RCC 7860 (cell line): ENCODE measurements around the gene TRAPPC14.
"Not testable (repeated sequence)": the region's sequence is repeated elsewhere in the genome, so short reads cannot be mapped to it uniquely, and the experiment has no call there.

ENCODE experiments used
- DNase-seq: peaks from one replicate; pipeline ENCODE4 v3.0.0-alpha.2; 2015; ENCODE audit warnings: low spot score
- FAIRE-seq: peaks from 2 replicates; lab custom pipeline; 2012; peaks lifted over from hg19 to GRCh38; lab: Jason Lieb, UNC

Gene TRAPPC14

GRCh38 chr7:100158229-100159098 lies at the start of gene TRAPPC14:
Gene TRAPPC14 (minus strand): TSS chr7:100158723. CDS start chr7:100158499, 224 bp downstream.
- FAIRE-seq (no peak), DNase-seq (peak; percentile 80)

- FAIRE-seq (no peak), DNase-seq (no peak)
Observed at GRCh38 chr7:100204454-100204853, 45.9 kb upstream of the TRAPPC14 start.

- no peak for FAIRE-seq
- no peak for DNase-seq
Observed at GRCh38 chr7:100200693-100201092, 42.2 kb upstream of the TRAPPC14 start.

DNA sequence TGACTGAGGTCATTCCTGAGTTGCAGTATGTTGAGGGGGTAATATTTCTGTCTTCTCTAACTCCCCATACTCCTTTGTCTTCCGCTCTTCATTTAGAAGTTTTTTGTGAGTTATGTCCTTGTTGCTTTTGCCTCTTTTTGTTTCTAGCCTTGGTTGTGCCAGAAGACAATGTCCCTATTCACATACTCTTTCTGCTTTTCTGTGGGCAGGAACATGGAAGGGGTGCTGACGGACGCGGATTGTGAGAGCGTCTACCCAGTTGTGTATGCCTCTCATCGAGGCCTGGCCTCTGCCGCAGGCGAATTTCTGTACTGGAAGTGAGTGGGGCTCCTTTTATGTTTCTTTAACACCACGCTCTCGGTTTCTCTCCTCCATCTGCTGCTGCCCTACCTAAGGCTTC lies 39.7 kb upstream of the TRAPPC14 start:
- no peak for FAIRE-seq
- DNase-seq: no peak

- DNase-seq, FAIRE-seq: not testable (repeated sequence)
Observed at GRCh38 chr7:100195901-100196322, 37.4 kb upstream of the TRAPPC14 start.

DNA sequence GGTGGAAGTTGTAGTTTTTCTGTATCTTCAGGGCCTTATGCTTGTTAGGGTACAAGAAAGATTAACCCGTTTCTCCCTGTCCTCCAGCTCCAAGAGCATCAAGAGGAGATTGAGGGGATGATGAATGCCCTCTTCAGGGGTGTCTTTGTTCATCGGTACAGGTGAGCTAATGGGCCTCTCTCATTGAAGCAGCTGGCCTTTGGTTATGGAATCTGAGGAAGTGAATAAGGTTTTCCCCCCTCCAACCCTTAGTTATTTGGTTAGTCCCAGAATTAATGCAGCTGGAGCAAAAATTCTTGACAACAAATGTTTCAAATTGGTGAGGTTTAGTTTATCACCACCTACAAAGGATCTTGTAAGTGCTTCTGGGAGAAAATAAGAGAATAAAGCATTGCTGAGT lies 36.7 kb upstream of the TRAPPC14 start:
- FAIRE-seq: no peak
- no peak for DNase-seq

GRCh38 chr7:100192969-100193368 lies 34.4 kb upstream of the TRAPPC14 start:
- no peak for FAIRE-seq
- DNase-seq: no peak

DNA sequence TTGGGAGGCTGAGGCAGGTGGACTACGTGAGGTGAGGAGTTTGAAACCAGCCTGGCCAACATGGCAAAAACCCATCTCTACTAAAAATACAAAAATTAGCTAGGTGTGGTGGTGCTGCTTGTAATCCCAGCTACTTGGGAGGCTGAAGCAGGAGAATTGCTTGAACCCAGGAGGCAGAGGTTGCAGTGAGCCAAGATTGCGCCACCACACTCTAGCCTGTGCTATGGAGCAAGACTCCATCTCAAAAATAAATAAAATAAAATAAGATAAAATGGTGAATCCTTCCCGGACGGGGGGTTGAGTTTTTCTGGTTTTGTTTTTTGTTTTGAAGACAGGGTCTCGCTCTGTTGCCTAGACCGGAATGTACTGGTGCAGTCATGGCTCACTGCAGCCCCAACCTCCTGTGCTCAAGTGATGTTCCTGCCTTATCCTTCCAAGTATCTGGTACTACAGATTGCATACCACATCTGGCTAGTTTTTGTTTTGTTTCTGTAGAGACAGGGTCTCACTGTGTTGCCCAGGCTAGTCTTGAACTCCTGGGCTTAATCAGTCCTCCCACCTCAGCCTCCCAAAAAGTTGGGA lies 33.8 kb upstream of the TRAPPC14 start:
- not testable (repeated sequence) for FAIRE-seq, DNase-seq

GRCh38 chr7:100191775-100192174 lies 33.3 kb upstream of the TRAPPC14 start:
- DNase-seq: no peak
- no peak for FAIRE-seq

GRCh38 chr7:100190048-100190711 lies 31.7 kb upstream of the TRAPPC14 start:
- FAIRE-seq (peak; percentile 74), DNase-seq (peak; percentile 21)

DNA sequence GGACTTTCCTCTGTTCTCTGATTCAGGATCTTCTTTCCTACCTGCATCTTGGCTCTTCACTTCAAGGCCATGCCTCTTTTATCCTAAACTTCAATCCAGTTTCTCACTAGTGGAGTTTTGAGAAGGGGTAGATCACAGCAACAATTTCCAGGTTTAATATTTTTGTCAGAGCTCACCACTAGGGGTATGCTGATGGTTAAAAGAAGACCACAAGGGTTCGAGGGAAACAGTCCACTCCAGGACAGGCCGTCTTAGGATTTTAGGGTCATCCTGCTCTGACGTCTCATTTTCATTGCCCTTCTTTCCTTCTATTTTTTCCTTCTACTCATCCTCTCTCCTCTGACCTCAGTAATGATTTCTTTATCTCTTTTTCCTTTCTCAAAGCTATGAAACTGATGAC lies 30.5 kb upstream of the TRAPPC14 start:
- FAIRE-seq (no peak), DNase-seq (no peak)

DNA sequence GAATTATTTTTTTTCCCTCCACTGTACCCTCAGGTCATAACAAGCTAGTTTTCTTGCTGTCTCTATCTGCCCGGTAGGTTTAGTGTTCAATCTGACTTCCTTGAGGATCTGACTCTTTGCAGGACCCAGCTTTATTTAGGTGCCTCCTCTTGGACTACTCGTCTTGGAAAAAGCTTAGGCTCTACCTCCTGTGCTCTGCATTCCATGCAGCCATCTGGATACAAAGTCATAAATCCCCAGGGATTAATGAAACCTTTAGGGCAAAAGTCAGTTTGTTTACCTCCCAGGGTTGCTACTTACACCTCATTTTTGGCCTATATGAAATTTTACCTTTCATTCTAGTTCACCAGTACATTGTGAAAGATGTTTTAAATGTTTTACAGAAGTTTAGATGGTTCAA lies 27.2 kb upstream of the TRAPPC14 start:
- DNase-seq (no peak), FAIRE-seq (no peak)

- not testable (repeated sequence) for FAIRE-seq, DNase-seq
Observed at GRCh38 chr7:100183090-100183489, 24.6 kb upstream of the TRAPPC14 start.

GRCh38 chr7:100182616-100183015 lies 24.1 kb upstream of the TRAPPC14 start:
- not testable (repeated sequence) for DNase-seq

GRCh38 chr7:100180084-100180483 lies 21.6 kb upstream of the TRAPPC14 start:
- FAIRE-seq, DNase-seq: not testable (repeated sequence)

More at GRCh38 chr7:100182616-100183015, 24.1 kb upstream of the TRAPPC14 start:
- FAIRE-seq: not testable (repeated sequence)

GRCh38 chr7:100177045-100178001 lies 18.8 kb upstream of the TRAPPC14 start, which contains the start of the genes GPC2 and STAG3:
Gene GPC2 (minus strand): TSS chr7:100177381. CDS start chr7:100177199, 182 bp downstream.
Gene STAG3 (plus strand): TSS chr7:100177918. CDS start chr7:100180557, 2,639 bp downstream.
- FAIRE-seq: peak; percentile 85
- peak; percentile 84 for DNase-seq

- FAIRE-seq (no peak), DNase-seq (no peak)
Observed at GRCh38 chr7:100176096-100177044, 17.8 kb upstream of the TRAPPC14 start.

DNA sequence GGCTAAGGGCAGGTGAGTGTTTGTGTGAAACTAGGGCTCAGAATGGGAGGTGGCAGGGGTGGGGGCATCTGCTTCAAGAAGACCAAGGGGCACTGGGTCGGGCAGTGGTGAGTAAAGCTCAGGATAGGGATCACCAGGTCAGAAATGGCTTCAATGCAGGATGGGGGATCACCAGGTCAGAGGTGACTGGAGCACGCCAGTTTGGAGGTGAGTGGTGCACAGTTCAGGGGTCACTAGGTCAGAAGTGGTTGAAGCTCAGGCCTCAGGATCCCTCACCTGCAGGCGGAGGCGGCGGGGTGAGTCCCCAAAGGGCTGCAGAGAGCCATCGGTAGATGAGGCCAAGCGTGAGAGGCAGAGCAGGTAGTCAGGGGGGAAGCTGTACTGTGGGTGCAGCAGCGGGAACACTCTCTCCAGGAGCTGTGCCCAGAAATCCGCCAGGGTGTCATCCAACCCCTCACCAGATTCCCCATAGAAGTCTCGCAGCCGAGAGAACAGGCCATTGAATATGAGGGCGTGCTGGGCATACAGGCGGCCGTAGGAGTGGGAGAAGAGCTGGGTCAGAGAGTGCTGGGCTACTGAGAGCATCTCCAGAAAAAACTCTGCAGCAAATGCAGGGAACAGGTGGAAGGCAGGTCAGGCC lies 16.9 kb upstream of the TRAPPC14 start:
- DNase-seq: no peak

More for the DNA sequence above, 16.9 kb upstream of the TRAPPC14 start:
- no peak for FAIRE-seq
